HG02970 (cell line): ENCODE results near the gene CD84.
"Not testable (repeated sequence)": the region's sequence is repeated elsewhere in the genome, so short reads cannot be mapped to it uniquely, and the experiment has no call there.

Experiments
- ATAC-seq: cut with Tn5 transposase; IDR thresholded peaks from one replicate; pipeline ENCODE4 v1.9.1; 2021; ENCODE audit warnings: mild to moderate bottlenecking, moderate library complexity, moderate number of reproducible peaks; ENCODE audit not compliant: unreplicated experiment, low FRiP score

The CD84 gene

GRCh38 chr1:160610569-160611242, 31.4 kb upstream of the CD84 start:
- no peak for ATAC-seq

- no peak for ATAC-seq
Measured at GRCh38 chr1:160608941-160609340, 29.6 kb upstream of the CD84 start.

- ATAC-seq = no peak
Measured at GRCh38 chr1:160608514-160608913, 29.2 kb upstream of the CD84 start.

GRCh38 chr1:160608057-160608456, 28.8 kb upstream of the CD84 start:
- no peak for ATAC-seq

GRCh38 chr1:160607672-160608032, 28.4 kb upstream of the CD84 start:
- ATAC-seq = no peak

- no peak for ATAC-seq
Measured at GRCh38 chr1:160607011-160607671, 27.8 kb upstream of the CD84 start.

GRCh38 chr1:160606611-160607010, 27.3 kb upstream of the CD84 start:
- ATAC-seq = no peak

GRCh38 chr1:160605792-160606479, 26.6 kb upstream of the CD84 start:
- no peak for ATAC-seq

- ATAC-seq = no peak
Measured at GRCh38 chr1:160605205-160605604, 25.9 kb upstream of the CD84 start.

GRCh38 chr1:160597705-160598104, 18.4 kb upstream of the CD84 start:
- no peak for ATAC-seq

GRCh38 chr1:160597051-160597450, 17.8 kb upstream of the CD84 start:
- ATAC-seq = no peak

- no peak for ATAC-seq
Measured at GRCh38 chr1:160590488-160590887, 11.2 kb upstream of the CD84 start.

GRCh38 chr1:160588468-160588867, 9.2 kb upstream of the CD84 start:
- no peak for ATAC-seq

GRCh38 chr1:160584784-160585183, 5.5 kb upstream of the CD84 start:
- no peak for ATAC-seq

GRCh38 chr1:160582976-160583375, 3.7 kb upstream of the CD84 start:
- ATAC-seq = not testable (repeated sequence)

GRCh38 chr1:160581961-160582360, 2.7 kb upstream of the CD84 start:
- no peak for ATAC-seq

GRCh38 chr1:160580221-160580812, 1.0 kb upstream of the CD84 start:
- ATAC-seq = no peak

GRCh38 chr1:160578525-160579191, 638 bp downstream of the CD84 start:
- no peak for ATAC-seq

- ATAC-seq = no peak
Measured at GRCh38 chr1:160578175-160578524, 1.1 kb downstream of the CD84 start.

- no peak for ATAC-seq
Measured at GRCh38 chr1:160577671-160578070, 1.6 kb downstream of the CD84 start.

- no peak for ATAC-seq
Measured at GRCh38 chr1:160576884-160577283, 2.4 kb downstream of the CD84 start.
